Measurements from ENCODE around the gene CCDC124.
"Not testable (repeated sequence)": the region's sequence is repeated elsewhere in the genome, so short reads cannot be mapped to it uniquely, and the experiment has no call there.

DNA sequence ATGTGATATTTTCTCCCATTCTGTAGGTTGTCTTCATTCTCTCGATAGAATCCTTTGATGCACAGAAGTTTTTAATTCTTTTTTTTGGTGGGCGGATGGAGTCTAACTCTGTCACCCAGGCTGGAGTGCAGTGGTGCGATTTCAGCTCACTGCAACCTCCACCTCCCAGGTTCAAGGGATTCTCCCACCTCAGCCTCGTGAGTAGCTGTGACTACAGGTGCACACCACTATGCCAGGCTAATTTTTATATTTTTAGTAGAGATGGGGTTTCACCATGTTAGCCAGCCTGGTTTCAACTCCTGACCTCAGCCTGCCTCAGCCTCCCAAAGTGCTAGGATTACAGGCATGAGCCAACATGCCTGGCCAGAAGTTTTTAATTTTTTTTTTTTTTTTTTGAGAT, 45.6 kb upstream of the CCDC124 start:
- TF ChIP-seq CTCF (optimal IDR thresholded peaks at IDR 0.05 in 1 of 3, IDR thresholded peaks at IDR 0.05 in 1 of 3, conservative IDR thresholded peaks at IDR 0.05 in 1 of 3; ENCODE audit: extremely low read depth in 1 of 3, insufficient read depth in 2 of 3, low read length in 3 of 3); EZH2 (IDR thresholded peaks at IDR 0.05; ENCODE audit: low read length): not testable (repeated sequence)
